ENCODE measurements around the gene ZNF853.

DNA sequence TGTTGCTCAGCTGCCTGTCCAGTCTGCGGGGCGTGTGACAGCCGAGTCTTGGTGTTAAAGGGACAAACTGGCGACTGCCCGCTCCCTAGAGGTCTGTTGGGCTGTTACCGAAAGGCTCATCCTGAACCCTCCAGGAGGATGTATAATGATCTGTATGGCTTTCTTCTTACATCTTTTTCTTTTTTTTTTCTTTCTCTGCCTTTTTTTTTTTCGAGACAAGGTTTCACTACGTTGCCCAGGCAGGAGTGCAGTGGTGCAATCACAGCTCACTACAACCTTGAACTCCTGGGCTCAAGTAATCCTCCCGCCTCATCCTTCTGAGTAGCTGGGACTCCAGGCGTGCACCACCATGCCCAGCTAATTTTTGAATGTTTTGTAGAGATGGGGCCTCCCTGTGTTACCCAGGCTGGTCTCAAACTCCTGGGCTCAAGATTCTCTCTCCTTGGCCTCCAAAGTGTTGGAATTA is 24.7 kb upstream of the ZNF853 start:
- TF ChIP-seq, protein P1, sequence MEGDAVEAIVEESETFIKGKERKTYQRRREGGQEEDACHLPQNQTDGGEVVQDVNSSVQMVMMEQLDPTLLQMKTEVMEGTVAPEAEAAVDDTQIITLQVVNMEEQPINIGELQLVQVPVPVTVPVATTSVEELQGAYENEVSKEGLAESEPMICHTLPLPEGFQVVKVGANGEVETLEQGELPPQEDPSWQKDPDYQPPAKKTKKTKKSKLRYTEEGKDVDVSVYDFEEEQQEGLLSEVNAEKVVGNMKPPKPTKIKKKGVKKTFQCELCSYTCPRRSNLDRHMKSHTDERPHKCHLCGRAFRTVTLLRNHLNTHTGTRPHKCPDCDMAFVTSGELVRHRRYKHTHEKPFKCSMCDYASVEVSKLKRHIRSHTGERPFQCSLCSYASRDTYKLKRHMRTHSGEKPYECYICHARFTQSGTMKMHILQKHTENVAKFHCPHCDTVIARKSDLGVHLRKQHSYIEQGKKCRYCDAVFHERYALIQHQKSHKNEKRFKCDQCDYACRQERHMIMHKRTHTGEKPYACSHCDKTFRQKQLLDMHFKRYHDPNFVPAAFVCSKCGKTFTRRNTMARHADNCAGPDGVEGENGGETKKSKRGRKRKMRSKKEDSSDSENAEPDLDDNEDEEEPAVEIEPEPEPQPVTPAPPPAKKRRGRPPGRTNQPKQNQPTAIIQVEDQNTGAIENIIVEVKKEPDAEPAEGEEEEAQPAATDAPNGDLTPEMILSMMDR (optimal IDR thresholded peaks at IDR 0.05 in 1 of 3, IDR thresholded peaks at IDR 0.05 in 1 of 3, conservative IDR thresholded peaks at IDR 0.05 in 1 of 3; ENCODE audit: extremely low read depth in 1 of 3, insufficient read depth in 2 of 3, low read length in 3 of 3): no peak
- no peak for TF ChIP-seq EZH2 (IDR thresholded peaks at IDR 0.05; ENCODE audit: low read length)
